ENCODE measurements around the gene ERMAP. TPM values are rescaled to one million over a fixed set of nuclear protein-coding genes. Genes with fewer than 3 reads are reported as not detected.

ERMAP gene
- total and polyA plus RNA-seq, 2 of the 8 experiments (the other 6 are each of a cell fraction or from before 2014, with no cell fraction given): 2.5 to 3.9 TPM

DNA sequence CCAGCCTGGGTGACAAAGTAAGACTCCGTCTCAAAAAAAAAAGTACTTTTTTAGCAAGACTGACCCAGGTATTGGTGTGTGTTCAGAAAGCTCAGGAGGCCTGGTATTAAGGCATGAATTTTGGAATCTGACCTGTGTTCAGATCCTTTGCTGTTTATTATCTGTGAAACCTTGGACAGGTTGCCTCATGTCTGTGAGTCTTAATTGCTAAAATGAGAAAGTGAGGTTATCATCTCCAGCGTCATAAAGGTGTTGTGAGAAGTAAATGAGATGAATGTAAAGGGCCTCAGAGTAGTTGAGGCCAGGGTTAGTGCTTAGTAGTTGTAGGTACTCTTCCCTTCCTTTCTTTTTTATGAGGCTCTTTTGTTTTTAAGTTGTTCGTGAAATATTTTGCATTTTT, 47.1 kb upstream of the ERMAP start:
- Histone ChIP-seq H3K79me2 (ENCODE audit: control insufficient read depth in 1 of 2, insufficient read depth in 2 of 2, low read length in 2 of 2) (peaks cover 4 to 22% of the 10 kb centered on the region in 2 experiments; a peak in 3 of 4 replicates), H2BK12ac (ENCODE audit: low read depth, low read length) (no peak overlapping the region), H3K18ac (ENCODE audit: extremely low read depth, low read length) (no peak overlapping the region), H3K27me3 (replicated peaks in 1 of 4; ENCODE audit: control insufficient read depth in 3 of 4, extremely low read depth in 1 of 4, insufficient read depth in 3 of 4, low read length in 3 of 4) (no peaks in the 10 kb centered on the region), H2AK5ac (ENCODE audit: low read depth, low read length) (no peak overlapping the region), H3K23me2 (ENCODE audit: low read depth, low read length) (peaks cover 5% of the 10 kb centered on the region), H3K14ac (ENCODE audit: insufficient read length) (no peak overlapping the region), H4K20me1 (replicated peaks in 1 of 2; ENCODE audit: control insufficient read depth in 1 of 2, insufficient read depth in 2 of 2, low read length in 2 of 2) (peaks cover 0 to 4% of the 10 kb centered on the region in 2 experiments), H3K56ac (replicated peaks; ENCODE audit: insufficient read length, low read depth, low read length) (no peak overlapping the region), H3K36me3 (ENCODE audit: control insufficient read depth in 2 of 4, insufficient read depth in 4 of 4, low read length in 3 of 4) (peaks cover 0 to 7% (median 2%) of the 10 kb centered on the region in 4 experiments; a peak in 2 of 8 replicates), H3K9ac (replicated peaks in 1 of 4; ENCODE audit: extremely low read depth in 1 of 4, low read depth in 3 of 4, low read length in 3 of 4) (no peak overlapping the region), H3K9me3 (ENCODE audit: insufficient read depth in 2 of 2, low read depth in 1 of 2, low read length in 1 of 2) (no peaks in the 10 kb centered on the region), H2AFZ (ENCODE audit: low read length) (no peak overlapping the region), H2BK20ac (ENCODE audit: low read length) (no peak overlapping the region), H3K79me1 (ENCODE audit: low read depth, low read length) (no peaks in the 10 kb centered on the region), H4K8ac (ENCODE audit: extremely low read depth, insufficient read depth, low read length) (no peak overlapping the region), H2BK5ac (ENCODE audit: low read depth, low read length) (no peak overlapping the region), H3K4me3 (ENCODE audit: extremely low read depth in 1 of 4, insufficient read depth in 2 of 4, low read depth in 3 of 4, low read length in 4 of 4) (no peak overlapping the region), H3K4me2 (ENCODE audit: insufficient read depth in 1 of 2, low read depth in 2 of 2, low read length in 2 of 2) (no peak overlapping the region), H3K4ac (replicated peaks; ENCODE audit: insufficient read length, low read depth, low read length) (no peak overlapping the region), H4K91ac (replicated peaks; ENCODE audit: insufficient read length, low read length) (no peak overlapping the region), H3K23ac (ENCODE audit: insufficient read length) (no peak overlapping the region), H2BK120ac (replicated peaks; ENCODE audit: low read depth, low read length) (no peak overlapping the region), H4K5ac (ENCODE audit: insufficient read length, low read depth, low read length) (no peak overlapping the region), H3K27ac (ENCODE audit: low read depth, low read length) (no peak overlapping the region), H2BK15ac (ENCODE audit: low read length) (no peak overlapping the region), H3K4me1 (replicated peaks in 1 of 4; ENCODE audit: control insufficient read depth in 3 of 4, insufficient read depth in 4 of 4, low read length in 3 of 4) (peaks cover 0 to 6% (median 3%) of the 10 kb centered on the region in 4 experiments; a peak in 5 of 7 replicates)
- no peak for DNase-seq (ENCODE audit: low read depth in 1 of 2, low spot score in 2 of 2)
- POLR2A ChIA-PET (ENCODE audit: partially characterized antibody): interaction anchor here (0.6 kb wide), 1 partner anchor 18 kb away, joined by 3 read pairs; no protein-coding TSS in a partner anchor
- WGBS, 2 experiments (ENCODE audit: extremely low coverage in 1 of 2, insufficient coverage in 1 of 2, insufficient read length in 1 of 2, insufficient replicate concordance in 2 of 2, low coverage in 1 of 2, low lambda C conversion rate in 2 of 2, missing lambda C conversion rate in 1 of 2): 98% methylated on average over 3 of the region's 3 CpGs; no CpG with 5 or more reads in 1 of the 2 experiments
- CTCF ChIA-PET (ENCODE audit: partially characterized antibody): interaction anchor here (0.5 to 4.6 kb wide), 5 partner anchors 8 to 201 kb away, joined by 3 to 26 read pairs (median 3); no protein-coding TSS in a partner anchor
- FAIRE-seq: no peak
- TF ChIP-seq TAF1 (IDR thresholded peaks at IDR 0.05; ENCODE audit: low read depth, low read length) (no peak), NANOG (IDR thresholded peaks at IDR 0.05; ENCODE audit: insufficient read depth, low read depth, low read length, poor library complexity, severe bottlenecking) (no peak), EZH2 (IDR thresholded peaks at IDR 0.05; ENCODE audit: low read depth, low read length, severe bottlenecking) (no peak), JUND (IDR thresholded peaks at IDR 0.05; ENCODE audit: low read length) (no peak), SP4 (IDR thresholded peaks at IDR 0.05; ENCODE audit: low read length) (no peak), SAP30 (IDR thresholded peaks at IDR 0.05; ENCODE audit: insufficient read depth, insufficient replicate concordance, low read length) (no peak), TAF7 (optimal IDR thresholded peaks at IDR 0.05; ENCODE audit: borderline replicate concordance, low read depth, low read length) (no peak), POLR2AphosphoS5 (IDR thresholded peaks at IDR 0.05; ENCODE audit: low read depth, low read length) (no peak), MAFK (IDR thresholded peaks at IDR 0.05; ENCODE audit: low read depth, low read length) (no peak), BACH1 (IDR thresholded peaks at IDR 0.05; ENCODE audit: low read length) (no peak), KDM1A (IDR thresholded peaks at IDR 0.05; ENCODE audit: borderline replicate concordance, low read length) (no peak), HDAC6 (IDR thresholded peaks at IDR 0.05; ENCODE audit: low read depth, low read length) (no peak), CTBP2 (IDR thresholded peaks at IDR 0.05; ENCODE audit: borderline replicate concordance, insufficient read depth, insufficient read length, low read length) (no peak), KDM5A (IDR thresholded peaks at IDR 0.05; ENCODE audit: low read length) (no peak)

All from H1 (cell line).